Stimulated activated naive CD8-positive, alpha-beta T cell treated with anti-CD3 and anti-CD28 coated beads, Interleukin-15, Interleukin-2, amounts not matched to agents 100 ng/mL and 50 ng/mL, for 24 hours (primary cell): ENCODE data around the gene EIF3C.
"Not testable (repeated sequence)": the region's sequence is repeated elsewhere in the genome, so short reads cannot be mapped to it uniquely, and the experiment has no call there.

ENCODE experiments used
- H3K27ac Mint-ChIP-seq: one replicate; pipeline ENCODE4 v1.8.0; 2021; ENCODE audit warnings: mild to moderate bottlenecking, mixed read lengths
- H3K27me3 Mint-ChIP-seq: one replicate; pipeline ENCODE4 v1.8.0; 2021; ENCODE audit warnings: mixed read lengths
- H3K36me3 Mint-ChIP-seq: one replicate; pipeline ENCODE4 v1.8.0; 2021; ENCODE audit warnings: low read depth, mixed read lengths
- H3K4me1 Mint-ChIP-seq: one replicate; pipeline ENCODE4 v1.8.0; 2021; ENCODE audit warnings: low read depth, mixed read lengths
- H3K4me3 Mint-ChIP-seq: one replicate; pipeline ENCODE4 v1.8.0; 2021; ENCODE audit warnings: mild to moderate bottlenecking, mixed read lengths
- H3K9me3 Mint-ChIP-seq: one replicate; pipeline ENCODE4 v1.8.0; 2021; ENCODE audit warnings: mixed read lengths

EIF3C gene, protein sequence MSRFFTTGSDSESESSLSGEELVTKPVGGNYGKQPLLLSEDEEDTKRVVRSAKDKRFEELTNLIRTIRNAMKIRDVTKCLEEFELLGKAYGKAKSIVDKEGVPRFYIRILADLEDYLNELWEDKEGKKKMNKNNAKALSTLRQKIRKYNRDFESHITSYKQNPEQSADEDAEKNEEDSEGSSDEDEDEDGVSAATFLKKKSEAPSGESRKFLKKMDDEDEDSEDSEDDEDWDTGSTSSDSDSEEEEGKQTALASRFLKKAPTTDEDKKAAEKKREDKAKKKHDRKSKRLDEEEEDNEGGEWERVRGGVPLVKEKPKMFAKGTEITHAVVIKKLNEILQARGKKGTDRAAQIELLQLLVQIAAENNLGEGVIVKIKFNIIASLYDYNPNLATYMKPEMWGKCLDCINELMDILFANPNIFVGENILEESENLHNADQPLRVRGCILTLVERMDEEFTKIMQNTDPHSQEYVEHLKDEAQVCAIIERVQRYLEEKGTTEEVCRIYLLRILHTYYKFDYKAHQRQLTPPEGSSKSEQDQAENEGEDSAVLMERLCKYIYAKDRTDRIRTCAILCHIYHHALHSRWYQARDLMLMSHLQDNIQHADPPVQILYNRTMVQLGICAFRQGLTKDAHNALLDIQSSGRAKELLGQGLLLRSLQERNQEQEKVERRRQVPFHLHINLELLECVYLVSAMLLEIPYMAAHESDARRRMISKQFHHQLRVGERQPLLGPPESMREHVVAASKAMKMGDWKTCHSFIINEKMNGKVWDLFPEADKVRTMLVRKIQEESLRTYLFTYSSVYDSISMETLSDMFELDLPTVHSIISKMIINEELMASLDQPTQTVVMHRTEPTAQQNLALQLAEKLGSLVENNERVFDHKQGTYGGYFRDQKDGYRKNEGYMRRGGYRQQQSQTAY

DNA sequence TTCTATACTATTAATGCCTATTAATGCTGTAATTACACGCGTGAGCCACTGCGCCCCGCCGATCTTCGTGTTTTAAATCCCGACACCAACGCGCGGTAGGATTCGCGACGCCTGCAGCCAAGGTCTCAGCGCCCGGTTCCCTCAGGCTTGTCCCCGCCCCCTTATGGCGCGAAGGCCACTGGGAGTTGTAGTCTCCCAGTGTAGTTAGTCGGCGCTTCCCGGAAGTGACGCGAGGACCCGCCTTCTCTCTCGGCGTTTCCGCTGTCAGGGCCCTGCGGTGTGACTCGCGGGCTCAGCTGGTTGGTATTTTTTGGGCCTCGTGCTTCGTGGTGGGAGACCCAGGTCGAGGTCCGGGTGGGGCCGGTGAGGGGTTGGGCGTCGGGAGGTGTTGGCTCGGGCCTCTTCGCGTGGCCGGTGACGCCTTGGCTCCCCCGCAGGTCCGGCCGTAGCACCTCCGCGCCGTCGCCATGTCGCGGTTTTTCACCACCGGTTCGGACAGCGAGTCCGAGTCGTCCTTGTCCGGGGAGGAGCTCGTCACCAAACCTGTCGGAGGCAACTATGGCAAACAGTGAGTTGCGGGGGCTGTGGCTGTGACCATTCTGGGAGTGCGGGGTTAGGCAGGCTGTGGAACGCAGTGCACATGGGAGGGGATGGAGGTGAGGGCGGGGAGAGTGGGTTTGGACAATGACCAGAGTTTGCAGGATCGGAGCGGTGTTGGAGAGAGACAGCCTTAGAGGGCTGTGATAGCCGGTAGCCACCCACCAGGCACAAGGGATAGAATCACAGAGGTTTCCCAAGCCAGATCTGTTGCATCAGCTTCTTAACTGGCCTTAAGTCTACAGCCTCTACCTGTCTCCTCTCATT lies at the start of gene EIF3C:
TSS of gene EIF3C (plus strand) at position 245 of the 864 bp plus-strand sequence. CDS start at position 468, 223 bp downstream.
- H3K4me1 Mint-ChIP-seq, H3K27me3 Mint-ChIP-seq, H3K36me3 Mint-ChIP-seq, H3K9me3 Mint-ChIP-seq, H3K4me3 Mint-ChIP-seq, H3K27ac Mint-ChIP-seq: not testable (repeated sequence)

DNA sequence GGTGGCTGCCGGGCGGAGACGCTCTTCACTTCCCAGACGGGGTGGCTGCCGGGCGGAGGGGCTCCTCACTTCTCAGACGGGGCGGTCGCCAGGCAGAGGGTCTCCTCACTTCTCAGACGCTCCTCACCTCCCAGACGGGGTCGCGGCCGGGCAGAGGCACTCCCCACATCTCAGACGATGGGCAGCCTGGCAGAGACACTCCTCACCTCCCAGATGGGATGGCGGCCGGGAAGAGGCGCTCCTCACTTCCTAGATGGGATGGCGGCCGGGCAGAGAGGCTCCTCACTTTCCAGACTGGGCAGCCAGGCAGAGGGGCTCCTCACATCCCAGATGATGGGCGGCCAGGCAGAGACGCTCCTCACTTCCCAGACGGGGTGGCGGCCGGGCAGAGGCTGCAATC lies 45.0 kb upstream of the EIF3C start:
- not testable (repeated sequence) for H3K4me3 Mint-ChIP-seq, H3K27ac Mint-ChIP-seq, H3K27me3 Mint-ChIP-seq, H3K9me3 Mint-ChIP-seq, H3K36me3 Mint-ChIP-seq, H3K4me1 Mint-ChIP-seq

DNA sequence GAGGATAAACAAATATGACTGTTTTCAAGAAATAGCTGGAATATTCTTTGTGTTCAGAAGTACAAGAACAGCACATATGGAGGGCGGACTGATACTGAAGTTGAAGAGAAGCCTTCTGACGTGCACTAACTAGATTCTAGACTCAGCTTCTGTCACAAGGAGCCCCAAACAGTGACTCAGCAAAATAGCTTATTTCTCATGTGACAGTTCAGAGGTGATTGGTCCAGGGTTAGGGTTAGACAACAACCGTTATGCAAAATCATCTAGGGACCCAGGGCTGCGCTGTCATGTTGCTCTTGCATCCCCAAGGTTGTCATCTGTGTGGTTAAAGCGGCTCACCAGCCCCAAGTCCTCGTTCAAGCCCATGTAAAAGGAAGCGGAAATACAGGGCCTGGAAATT lies 43.8 kb upstream of the EIF3C start:
- H3K36me3 Mint-ChIP-seq, H3K9me3 Mint-ChIP-seq, H3K27ac Mint-ChIP-seq, H3K4me3 Mint-ChIP-seq, H3K4me1 Mint-ChIP-seq, H3K27me3 Mint-ChIP-seq: not testable (repeated sequence)

DNA sequence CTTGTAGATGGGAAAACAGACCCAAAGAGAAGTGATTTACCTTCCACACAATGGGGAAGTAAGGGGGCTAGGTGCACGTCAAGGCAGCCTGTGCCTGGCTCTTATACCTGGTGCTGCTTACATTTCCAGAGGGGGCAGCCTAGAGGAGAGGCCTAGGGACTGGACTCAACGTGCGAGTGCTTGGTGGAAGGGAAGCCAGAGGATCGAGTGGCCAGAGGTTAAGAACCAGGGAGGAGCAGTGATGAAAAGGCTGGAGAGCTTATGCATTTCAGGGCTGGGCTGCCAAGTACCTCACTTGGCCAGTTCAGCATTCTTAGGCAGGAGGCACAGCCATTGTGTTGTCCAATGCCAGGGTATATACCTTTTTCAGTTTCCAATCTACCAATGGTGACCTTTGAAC lies 43.1 kb upstream of the EIF3C start:
- not testable (repeated sequence) for H3K9me3 Mint-ChIP-seq, H3K27me3 Mint-ChIP-seq, H3K36me3 Mint-ChIP-seq, H3K27ac Mint-ChIP-seq, H3K4me1 Mint-ChIP-seq, H3K4me3 Mint-ChIP-seq

DNA sequence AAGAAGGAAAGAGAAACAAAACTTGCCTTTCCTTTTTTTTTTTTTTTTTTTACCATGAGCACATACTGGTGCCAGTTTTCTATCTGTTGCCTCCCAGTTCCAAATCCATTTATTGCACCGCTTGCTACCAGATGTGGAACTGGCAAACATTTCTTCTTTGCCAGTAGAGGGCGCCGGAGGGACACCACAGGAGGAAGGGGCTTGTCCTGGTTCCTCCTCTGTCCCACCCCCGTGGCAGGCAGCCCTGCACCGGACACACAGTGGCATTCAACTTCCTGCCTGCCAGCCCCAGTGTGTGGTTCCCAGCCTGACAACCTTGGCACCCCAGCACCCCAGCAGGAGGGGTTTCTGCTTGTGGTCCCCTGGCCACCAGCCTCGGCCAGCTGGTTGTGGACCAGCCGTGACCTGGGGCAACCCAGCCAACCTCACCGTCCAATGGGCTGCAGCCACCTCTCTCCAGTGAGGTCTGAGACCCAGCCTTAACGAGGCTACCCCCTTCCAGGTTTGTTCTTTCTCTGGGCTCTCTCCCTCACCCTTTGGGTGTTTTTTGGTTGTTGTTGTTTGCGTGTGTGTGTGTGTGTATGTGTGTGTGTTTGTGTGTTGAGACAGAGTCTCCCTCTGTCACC lies 22.8 kb upstream of the EIF3C start:
- H3K36me3 Mint-ChIP-seq, H3K4me3 Mint-ChIP-seq, H3K4me1 Mint-ChIP-seq, H3K27ac Mint-ChIP-seq, H3K27me3 Mint-ChIP-seq, H3K9me3 Mint-ChIP-seq: not testable (repeated sequence)

DNA sequence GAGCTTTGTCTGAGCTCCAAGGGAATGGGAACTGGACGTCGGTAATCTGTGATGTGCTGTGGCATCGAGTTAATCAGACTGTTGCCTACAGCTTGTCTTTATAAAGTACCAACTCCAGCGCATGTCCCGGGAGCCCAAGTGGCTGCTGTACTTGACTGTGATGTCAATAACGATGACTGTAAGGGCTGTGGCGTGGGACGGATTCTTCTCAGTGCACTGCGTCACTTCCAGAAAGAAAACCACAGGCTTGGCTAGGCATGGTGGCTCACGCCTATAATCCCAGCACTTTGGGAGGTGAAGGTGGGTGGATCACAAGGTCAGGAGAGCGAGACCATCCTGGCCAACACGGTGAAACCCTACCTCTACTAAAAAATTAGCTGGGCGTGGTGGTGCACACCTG lies 21.8 kb upstream of the EIF3C start:
- not testable (repeated sequence) for H3K27ac Mint-ChIP-seq, H3K9me3 Mint-ChIP-seq, H3K4me3 Mint-ChIP-seq, H3K27me3 Mint-ChIP-seq, H3K36me3 Mint-ChIP-seq, H3K4me1 Mint-ChIP-seq

DNA sequence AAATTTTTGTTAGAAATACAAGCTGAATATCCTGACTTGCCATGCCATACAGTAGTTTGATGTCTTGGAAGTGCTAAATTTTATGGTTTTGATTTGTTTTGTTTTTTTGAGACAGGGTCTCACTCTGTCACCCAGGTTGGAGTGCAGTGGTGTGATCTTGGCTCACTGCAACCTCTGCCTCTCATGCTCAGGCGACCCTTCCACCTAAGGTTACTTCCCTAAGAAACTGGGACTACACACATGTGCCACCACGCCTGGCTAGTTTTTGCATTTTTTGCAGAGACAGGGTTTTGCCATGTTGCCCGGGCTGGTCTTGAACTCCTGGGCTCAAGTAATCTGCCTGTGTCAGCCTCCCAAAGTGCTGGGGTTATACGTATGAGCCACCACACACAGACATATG lies 19.5 kb upstream of the EIF3C start:
- not testable (repeated sequence) for H3K27me3 Mint-ChIP-seq, H3K4me3 Mint-ChIP-seq

DNA sequence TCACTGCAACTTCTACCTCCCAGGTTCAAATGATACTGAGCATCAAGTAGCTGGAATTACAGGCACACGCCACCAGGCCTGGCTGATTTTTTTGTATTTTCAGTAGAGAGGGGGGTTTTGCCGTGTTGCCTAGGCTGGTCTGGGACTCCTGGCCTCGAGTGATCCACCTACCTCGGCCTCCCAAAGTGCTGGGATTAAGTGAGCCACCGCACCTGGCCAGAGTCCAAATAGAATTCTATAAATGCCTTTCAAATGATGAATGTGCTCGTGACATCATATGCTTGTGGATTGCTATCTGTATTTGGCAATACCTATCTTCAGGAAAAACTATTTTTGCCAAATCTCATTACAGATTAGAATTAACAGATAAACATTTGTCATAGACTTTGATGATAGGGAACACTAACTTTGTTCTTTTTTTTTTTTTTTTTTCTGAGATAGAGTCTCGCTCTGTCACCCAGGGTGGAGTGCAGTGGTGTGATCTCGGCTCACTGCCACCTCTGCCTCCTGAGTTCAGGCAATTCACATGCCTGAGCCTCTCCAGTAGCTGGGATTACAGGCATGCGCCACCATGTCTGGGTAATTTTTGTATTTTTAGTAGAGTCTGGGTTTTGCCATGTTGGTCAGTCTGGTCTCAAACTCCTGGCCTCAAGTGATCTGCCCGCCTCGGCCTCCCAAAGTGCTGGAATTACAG lies 17.9 kb upstream of the EIF3C start:
- H3K36me3 Mint-ChIP-seq, H3K27me3 Mint-ChIP-seq, H3K4me1 Mint-ChIP-seq, H3K9me3 Mint-ChIP-seq, H3K4me3 Mint-ChIP-seq, H3K27ac Mint-ChIP-seq: not testable (repeated sequence)

More for the DNA sequence above, 19.5 kb upstream of the EIF3C start:
- H3K4me1 Mint-ChIP-seq, H3K9me3 Mint-ChIP-seq, H3K27ac Mint-ChIP-seq, H3K36me3 Mint-ChIP-seq: not testable (repeated sequence)

DNA sequence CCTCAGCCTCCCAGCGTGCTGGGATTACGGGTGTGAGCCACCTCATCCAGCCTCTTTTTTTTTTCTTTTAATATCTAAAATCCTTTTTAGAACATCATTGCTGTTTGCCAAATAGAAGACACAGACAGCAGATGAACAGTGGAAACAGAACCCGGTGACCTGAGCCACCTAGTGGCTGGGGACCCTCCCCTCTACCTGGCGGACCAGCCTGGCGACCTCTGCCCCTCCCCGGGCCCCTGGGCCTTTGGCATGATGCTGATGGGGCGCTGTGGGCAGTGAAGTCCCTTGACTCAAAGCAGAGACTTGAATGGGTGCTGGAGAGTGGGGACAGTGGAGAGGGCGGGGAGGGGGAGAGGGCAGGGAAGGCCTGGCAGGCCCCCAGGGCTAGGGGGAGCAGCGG lies 11.5 kb upstream of the EIF3C start:
- H3K27ac Mint-ChIP-seq, H3K27me3 Mint-ChIP-seq, H3K9me3 Mint-ChIP-seq, H3K4me1 Mint-ChIP-seq, H3K36me3 Mint-ChIP-seq, H3K4me3 Mint-ChIP-seq: not testable (repeated sequence)

DNA sequence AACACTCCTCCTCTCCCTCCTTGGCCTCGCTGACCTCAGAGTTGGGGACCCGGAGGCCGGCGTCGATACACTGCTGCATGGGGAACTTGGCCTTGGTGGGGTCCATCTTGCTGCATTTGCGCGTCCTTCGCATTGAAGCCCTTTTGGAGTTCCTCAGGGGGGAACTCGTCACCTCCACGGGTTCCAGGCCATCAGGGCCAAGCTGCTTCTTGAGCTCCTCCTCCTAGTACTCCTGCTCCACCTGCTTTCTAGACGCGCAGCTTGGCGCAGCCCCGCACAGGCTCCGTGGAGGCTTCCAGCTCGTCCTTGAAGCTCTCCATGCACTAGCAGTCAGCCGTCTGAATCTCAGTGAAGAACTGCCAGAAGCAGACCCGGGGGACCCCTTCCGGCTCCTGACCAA lies 10.9 kb upstream of the EIF3C start:
- H3K4me1 Mint-ChIP-seq, H3K27me3 Mint-ChIP-seq, H3K27ac Mint-ChIP-seq, H3K36me3 Mint-ChIP-seq, H3K9me3 Mint-ChIP-seq, H3K4me3 Mint-ChIP-seq: not testable (repeated sequence)

DNA sequence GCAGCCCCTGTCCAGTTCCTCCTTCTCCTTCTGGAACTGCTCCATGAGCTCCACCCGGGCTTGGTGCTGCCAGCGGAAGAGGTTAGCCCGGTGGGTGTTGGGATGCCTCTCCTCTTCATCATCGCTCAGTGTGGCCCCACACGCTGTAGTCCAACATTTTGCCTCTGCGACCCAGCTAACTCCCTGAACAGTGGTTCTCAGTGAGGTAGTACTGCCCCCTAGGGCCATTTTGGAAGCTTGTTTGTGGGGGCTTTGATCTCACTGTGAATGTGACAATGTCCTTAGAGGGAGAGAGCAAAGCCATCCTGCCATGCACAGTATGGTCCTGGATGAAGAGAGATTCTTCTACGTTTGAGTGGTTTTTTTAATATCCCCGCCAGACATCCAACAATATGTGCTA lies 9.9 kb upstream of the EIF3C start:
- H3K4me3 Mint-ChIP-seq, H3K36me3 Mint-ChIP-seq, H3K27me3 Mint-ChIP-seq, H3K27ac Mint-ChIP-seq, H3K9me3 Mint-ChIP-seq, H3K4me1 Mint-ChIP-seq: not testable (repeated sequence)

DNA sequence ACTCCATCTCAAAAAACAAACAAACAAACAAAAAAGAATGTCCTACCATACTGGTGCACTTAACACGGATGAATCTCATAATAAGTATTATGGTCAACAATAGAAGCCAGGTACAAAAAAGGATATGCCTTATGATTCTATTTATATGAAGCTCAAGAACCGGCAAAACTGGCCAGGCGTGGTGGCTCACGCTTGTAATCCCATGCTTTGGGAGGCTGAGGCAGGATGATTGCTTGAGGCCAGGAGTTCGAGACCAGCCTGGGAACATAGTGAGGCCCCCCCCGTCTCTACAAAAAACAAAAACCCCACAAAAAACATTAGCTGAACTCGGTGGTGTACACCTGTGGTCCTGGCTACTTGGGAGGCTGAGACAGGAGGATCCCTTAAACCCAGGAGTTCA lies 7.0 kb upstream of the EIF3C start:
- H3K4me1 Mint-ChIP-seq, H3K27me3 Mint-ChIP-seq: not testable (repeated sequence)

DNA sequence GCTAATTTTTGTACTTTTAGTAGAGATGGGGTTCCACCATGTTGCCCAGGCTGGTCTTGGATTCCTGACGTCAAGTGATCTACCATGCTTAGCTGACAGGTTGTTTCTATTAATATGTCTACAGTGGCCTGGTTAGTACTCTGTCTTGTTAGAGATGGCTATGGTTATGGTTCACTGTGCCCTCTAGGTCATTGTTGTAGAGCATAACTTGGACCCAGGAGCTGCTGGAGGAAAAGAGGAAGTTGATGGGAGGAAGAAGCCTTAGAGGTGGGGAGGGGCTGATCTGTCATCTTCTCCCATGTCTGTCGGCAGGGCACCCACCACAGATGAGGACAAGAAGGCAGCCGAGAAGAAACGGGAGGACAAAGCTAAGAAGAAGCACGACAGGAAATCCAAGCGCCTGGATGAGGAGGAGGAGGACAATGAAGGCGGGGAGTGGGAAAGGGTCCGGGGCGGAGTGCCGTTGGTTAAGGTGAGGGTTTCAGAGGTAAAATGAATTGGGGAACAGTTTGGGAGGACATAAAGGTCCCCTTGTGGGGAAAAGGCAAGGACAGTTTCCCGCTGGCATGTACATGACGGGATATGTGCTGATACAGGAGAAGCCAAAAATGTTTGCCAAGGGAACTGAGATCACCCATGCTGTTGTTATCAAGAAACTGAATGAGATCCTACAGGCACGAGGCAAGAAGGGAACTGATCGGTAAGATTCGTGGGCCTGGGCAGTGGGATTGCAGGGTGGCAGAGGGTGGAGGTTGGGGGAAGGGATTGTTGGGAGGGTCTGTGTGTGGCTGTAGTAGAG lies 11.8 kb downstream of the EIF3C start:
- not testable (repeated sequence) for H3K36me3 Mint-ChIP-seq, H3K4me3 Mint-ChIP-seq, H3K9me3 Mint-ChIP-seq, H3K4me1 Mint-ChIP-seq, H3K27ac Mint-ChIP-seq, H3K27me3 Mint-ChIP-seq

More for the DNA sequence above, 7.0 kb upstream of the EIF3C start:
- not testable (repeated sequence) for H3K36me3 Mint-ChIP-seq, H3K4me3 Mint-ChIP-seq, H3K9me3 Mint-ChIP-seq, H3K27ac Mint-ChIP-seq

DNA sequence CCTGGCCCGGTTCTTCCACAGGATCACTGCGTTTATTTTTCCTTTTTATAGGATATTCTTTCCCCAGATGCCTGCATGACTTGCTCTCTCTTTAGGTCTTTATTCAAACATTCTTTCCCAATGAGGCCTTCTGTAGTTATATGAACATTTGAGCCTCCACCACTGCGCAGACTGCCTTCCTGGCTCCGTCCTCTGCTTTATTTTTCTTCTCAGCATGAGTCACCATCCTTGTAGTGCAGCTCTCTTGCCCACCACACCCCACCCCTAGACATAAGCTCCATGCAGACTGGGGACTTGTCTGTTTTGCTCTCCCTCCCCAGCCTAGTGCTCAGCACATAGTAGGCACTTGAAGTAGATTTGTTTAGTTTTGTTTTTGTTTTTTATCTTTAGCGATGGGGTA lies 20.0 kb downstream of the EIF3C start:
- not testable (repeated sequence) for H3K27me3 Mint-ChIP-seq, H3K36me3 Mint-ChIP-seq, H3K9me3 Mint-ChIP-seq, H3K4me1 Mint-ChIP-seq, H3K27ac Mint-ChIP-seq, H3K4me3 Mint-ChIP-seq
